ENCODE data around the gene DGKD.

The DGKD gene

GRCh38 chr2:233462826-233463470, 108.7 kb downstream of the DGKD start:
- DNase-seq: no peak

GRCh38 chr2:233463586-233463985, 109.3 kb downstream of the DGKD start:
- DNase-seq: no peak

GRCh38 chr2:233464056-233464455, 109.8 kb downstream of the DGKD start:
- no peak for DNase-seq

- DNase-seq: no peak
Observed at GRCh38 chr2:233464531-233465240, 110.4 kb downstream of the DGKD start.

- DNase-seq: no peak
Observed at GRCh38 chr2:233466991-233467603, 112.8 kb downstream of the DGKD start.

- DNase-seq: no peak
Observed at GRCh38 chr2:233468047-233468740, 113.9 kb downstream of the DGKD start.

- no peak for DNase-seq
Observed at GRCh38 chr2:233468741-233469110, 114.4 kb downstream of the DGKD start.

- DNase-seq: no peak
Observed at GRCh38 chr2:233469261-233470010, 115.1 kb downstream of the DGKD start.

GRCh38 chr2:233470011-233470687, 115.9 kb downstream of the DGKD start:
- DNase-seq: no peak

GRCh38 chr2:233470839-233471238, 116.5 kb downstream of the DGKD start:
- DNase-seq: no peak

- no peak for DNase-seq
Observed at GRCh38 chr2:233471291-233472035, 117.2 kb downstream of the DGKD start.

- no peak for DNase-seq
Observed at GRCh38 chr2:233473386-233473791, 119.1 kb downstream of the DGKD start.

GRCh38 chr2:233473878-233474277, 119.6 kb downstream of the DGKD start:
- no peak for DNase-seq

- DNase-seq: no peak
Observed at GRCh38 chr2:233474308-233475160, 120.2 kb downstream of the DGKD start.

- no peak for DNase-seq
Observed at GRCh38 chr2:233476063-233476410, 121.7 kb downstream of the DGKD start.

GRCh38 chr2:233476651-233477547, 122.6 kb downstream of the DGKD start:
- DNase-seq: no peak

- DNase-seq: no peak
Observed at GRCh38 chr2:233477548-233478433, 123.5 kb downstream of the DGKD start.

Data from central memory CD4-positive, alpha-beta T cell (primary cell).